GM23338 (cell line): ENCODE measurements around the gene FZD7. TPM values are rescaled to one million over a fixed set of nuclear protein-coding genes. Genes with fewer than 3 reads are reported as not detected.

Experiments
- ATAC-seq: fragments of 200-7000 bp; cut with Tn5 transposase; 3 replicates; pipeline ENCODE4 v1.9.1; 2020
- DNase-seq: peaks from one replicate; pipeline ENCODE4 v3.0.0-alpha.2; 2015; ENCODE audit warnings: low spot score
- H2AFZ ChIP-seq: fragments of 200-600 bp; sonication (generic); 2 replicates; pipeline ENCODE4 v1.8.0; 2016; ENCODE audit warnings: antibody characterized with exemption, mild to moderate bottlenecking, moderate library complexity
- H3F3A ChIP-seq: fragments of 200-600 bp; sonication (generic); replicated peaks from 2 replicates; pipeline ENCODE4 v1.8.0; 2017; ENCODE audit warnings: antibody characterized with exemption, mixed run types, low read depth
- H3K27ac ChIP-seq: fragments of 200-600 bp; sonication (generic); 2 replicates; pipeline ENCODE4 v1.6.1; 2016; ENCODE audit warnings: low read depth
- H3K27me3 ChIP-seq: fragments of 200-600 bp; sonication (generic); 2 replicates; pipeline ENCODE4 v1.8.0; 2016; ENCODE audit warnings: mild to moderate bottlenecking, mixed run types, moderate library complexity; ENCODE audit not compliant: insufficient read depth
- H3K36me3 ChIP-seq: fragments of 200-600 bp; sonication (generic); 2 replicates; pipeline ENCODE4 v1.8.0; 2016; ENCODE audit warnings: mild to moderate bottlenecking; ENCODE audit not compliant: insufficient read depth
- H3K4me1 ChIP-seq: fragments of 200-600 bp; sonication (generic); 2 replicates; pipeline ENCODE4 v1.8.0; 2016; ENCODE audit warnings: mild to moderate bottlenecking, moderate library complexity; ENCODE audit not compliant: insufficient read depth
- H3K4me2 ChIP-seq: fragments of 200-600 bp; sonication (generic); 2 replicates; pipeline ENCODE4 v1.7.1; 2017; ENCODE audit warnings: mixed run types
- H3K4me3 ChIP-seq: fragments of 200-600 bp; sonication (generic); 2 replicates; pipeline ENCODE4 v1.6.1; 2016; ENCODE audit warnings: mixed run types
- H3K79me2 ChIP-seq: fragments of 200-600 bp; sonication (generic); replicated peaks from 2 replicates; pipeline ENCODE4 v1.8.0; 2017; ENCODE audit warnings: mild to moderate bottlenecking; ENCODE audit not compliant: insufficient read depth
- H3K9me2 ChIP-seq: fragments of 200-600 bp; sonication (generic); 2 replicates; pipeline ENCODE4 v1.8.0; 2017; ENCODE audit not compliant: insufficient read depth
- H4K20me1 ChIP-seq: fragments of 200-600 bp; sonication (generic); replicated peaks from 2 replicates; pipeline ENCODE4 v1.8.0; 2017; ENCODE audit warnings: mild to moderate bottlenecking; ENCODE audit not compliant: insufficient read depth
- H3K27ac Mint-ChIP-seq: 2 replicates; pipeline ENCODE4 v1.8.0; 2020; ENCODE audit warnings: inconsistent platforms, mild to moderate bottlenecking, moderate library complexity, mixed read lengths
- H3K27me3 Mint-ChIP-seq: 3 replicates; pipeline ENCODE4 v1.8.0; 2022; ENCODE audit warnings: low read depth, mild to moderate bottlenecking, moderate library complexity, mixed read lengths, inconsistent platforms; ENCODE audit not compliant: insufficient read depth, poor library complexity
- H3K36me3 Mint-ChIP-seq: 3 replicates; pipeline ENCODE4 v1.8.0; 2021; ENCODE audit warnings: low read depth, mild to moderate bottlenecking, inconsistent platforms, moderate library complexity, mixed read lengths
- H3K4me1 Mint-ChIP-seq: 3 replicates; pipeline ENCODE4 v1.8.0; 2020; ENCODE audit warnings: mild to moderate bottlenecking, inconsistent platforms, mixed read lengths
- H3K4me3 Mint-ChIP-seq: 3 replicates; pipeline ENCODE4 v1.8.0; 2021; ENCODE audit warnings: moderate library complexity, mild to moderate bottlenecking, inconsistent platforms, mixed read lengths
- H3K9me3 Mint-ChIP-seq: 3 replicates; pipeline ENCODE4 v1.8.0; 2020; ENCODE audit warnings: moderate library complexity, mild to moderate bottlenecking, inconsistent platforms, mixed read lengths
- CREB1 ChIP-seq: fragments of 250-450 bp; sonication (Bioruptor Pico); IDR thresholded peaks from 2 replicates; pipeline ENCODE4 v1.5.0; 2020; ENCODE audit warnings: low read depth, mild to moderate bottlenecking, moderate library complexity
- EZH2 ChIP-seq: fragments of 200-600 bp; sonication (generic); IDR thresholded peaks from one replicate; pipeline ENCODE4 v1.8.0; 2017; ENCODE audit warnings: antibody characterized with exemption, mild to moderate bottlenecking, low read depth; ENCODE audit not compliant: unreplicated experiment
- EZH2phosphoT487 ChIP-seq: fragments of 200-600 bp; sonication (generic); IDR thresholded peaks from one replicate; pipeline ENCODE4 v1.8.1; 2018; ENCODE audit warnings: antibody characterized with exemption; ENCODE audit not compliant: unreplicated experiment
- JUNB ChIP-seq: IDR thresholded peaks from one replicate; pipeline ENCODE4 v1.6.1; 2016; ENCODE audit warnings: antibody characterized with exemption; ENCODE audit not compliant: unreplicated experiment
- NANOG ChIP-seq: IDR thresholded peaks from 2 replicates; pipeline ENCODE4 v1.6.1; 2016; ENCODE audit warnings: antibody characterized with exemption, borderline replicate concordance
- POLR2AphosphoS5 ChIP-seq: IDR thresholded peaks from 2 replicates; pipeline ENCODE4 v1.6.1; 2016; ENCODE audit warnings: antibody characterized with exemption, low read depth
- STAT1 ChIP-seq: IDR thresholded peaks from one replicate; pipeline ENCODE4 v1.6.1; 2016; ENCODE audit warnings: antibody characterized with exemption; ENCODE audit not compliant: unreplicated experiment
- ZNF114 ChIP-seq: fragments of 250-450 bp; sonication (Bioruptor Pico); IDR thresholded peaks from 2 replicates; pipeline ENCODE4 v1.5.0; 2020; ENCODE audit warnings: mild to moderate bottlenecking, moderate library complexity
- ZNF331 ChIP-seq: fragments of 250-450 bp; sonication (Bioruptor Pico); IDR thresholded peaks from 2 replicates; pipeline ENCODE4 v1.5.0; 2020; ENCODE audit warnings: low read depth, mild to moderate bottlenecking, moderate library complexity
- polyA plus RNA-seq: library from polyadenylated mRNA; unstranded; fragments of >200 nt; fragmentation: Nextera tagmentation; extraction: Ambion mirVana; gene quantifications from 2 replicates; pipeline ENCODE4 v1.2.1, GENCODE V29; 2016
- total RNA-seq: library from RNA; depleted of rRNA; stranded (reverse); fragments of >200 nt; shearing (Covaris generic); gene quantifications from 2 replicates; pipeline ENCODE4 v1.2.3, GENCODE V29; 2014
- TF ChIP-seq, protein P1 (sequence below): IDR thresholded peaks from 2 replicates; pipeline ENCODE4 v1.6.1; 2016; ENCODE audit warnings: antibody characterized with exemption
- TF ChIP-seq, protein P2 (sequence below), 2 experiments: fragments of 200-600 bp in 1 of 2; sonication (generic) in 1 of 2; conservative IDR thresholded peaks; 2 replicates each; pipeline versions ENCODE4 v1.5.1 to v1.6.1; 2016 to 2017; ENCODE audit warnings: antibody characterized with exemption in 2 of 2, low read depth in 2 of 2, mild to moderate bottlenecking in 2 of 2, moderate library complexity in 1 of 2
- TF ChIP-seq, protein P3 (sequence below): IDR thresholded peaks from one replicate; pipeline ENCODE4 v1.6.1; 2018; ENCODE audit warnings: antibody characterized with exemption; ENCODE audit not compliant: unreplicated experiment
- TF ChIP-seq, protein P4 (sequence below): fragments of 250-450 bp; sonication (Bioruptor Pico); IDR thresholded peaks from 2 replicates; pipeline ENCODE4 v1.5.0; 2020; ENCODE audit warnings: mild to moderate bottlenecking, moderate library complexity

The FZD7 gene
- total and polyA plus RNA-seq, 2 experiments from 2014 or later: 164 to 435 TPM

DNA sequence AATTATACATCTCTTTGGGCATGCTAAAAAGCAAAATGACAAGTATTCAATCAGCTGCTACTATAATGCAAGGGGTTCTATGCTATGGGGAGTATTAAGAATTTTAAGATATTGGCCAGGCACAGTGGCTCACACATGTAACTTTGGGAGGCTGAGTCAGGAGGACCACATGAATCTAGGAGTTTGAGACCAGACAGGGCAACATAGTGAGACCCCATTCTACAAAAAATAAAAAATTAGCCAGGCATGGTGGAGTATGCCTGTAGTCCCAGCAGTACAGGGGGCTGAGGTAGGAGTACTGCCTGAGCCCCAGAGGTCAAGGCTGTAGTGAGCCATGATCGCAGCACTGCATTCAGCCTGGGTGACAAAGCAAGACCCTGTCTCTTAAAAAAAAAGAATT, 33.9 kb downstream of the FZD7 start:
- TF ChIP-seq JUNB (no peak), EZH2 (no peak), NANOG (no peak), STAT1 (no peak), EZH2phosphoT487 (no peak), ZNF114 (no peak), POLR2AphosphoS5 (no peak), ZNF331 (CRISPR knock-in tag) (no peak), CREB1 (CRISPR knock-in tag) (no peak)
- TF ChIP-seq, protein P1, sequence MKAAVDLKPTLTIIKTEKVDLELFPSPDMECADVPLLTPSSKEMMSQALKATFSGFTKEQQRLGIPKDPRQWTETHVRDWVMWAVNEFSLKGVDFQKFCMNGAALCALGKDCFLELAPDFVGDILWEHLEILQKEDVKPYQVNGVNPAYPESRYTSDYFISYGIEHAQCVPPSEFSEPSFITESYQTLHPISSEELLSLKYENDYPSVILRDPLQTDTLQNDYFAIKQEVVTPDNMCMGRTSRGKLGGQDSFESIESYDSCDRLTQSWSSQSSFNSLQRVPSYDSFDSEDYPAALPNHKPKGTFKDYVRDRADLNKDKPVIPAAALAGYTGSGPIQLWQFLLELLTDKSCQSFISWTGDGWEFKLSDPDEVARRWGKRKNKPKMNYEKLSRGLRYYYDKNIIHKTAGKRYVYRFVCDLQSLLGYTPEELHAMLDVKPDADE: no peak
- TF ChIP-seq, protein P2, sequence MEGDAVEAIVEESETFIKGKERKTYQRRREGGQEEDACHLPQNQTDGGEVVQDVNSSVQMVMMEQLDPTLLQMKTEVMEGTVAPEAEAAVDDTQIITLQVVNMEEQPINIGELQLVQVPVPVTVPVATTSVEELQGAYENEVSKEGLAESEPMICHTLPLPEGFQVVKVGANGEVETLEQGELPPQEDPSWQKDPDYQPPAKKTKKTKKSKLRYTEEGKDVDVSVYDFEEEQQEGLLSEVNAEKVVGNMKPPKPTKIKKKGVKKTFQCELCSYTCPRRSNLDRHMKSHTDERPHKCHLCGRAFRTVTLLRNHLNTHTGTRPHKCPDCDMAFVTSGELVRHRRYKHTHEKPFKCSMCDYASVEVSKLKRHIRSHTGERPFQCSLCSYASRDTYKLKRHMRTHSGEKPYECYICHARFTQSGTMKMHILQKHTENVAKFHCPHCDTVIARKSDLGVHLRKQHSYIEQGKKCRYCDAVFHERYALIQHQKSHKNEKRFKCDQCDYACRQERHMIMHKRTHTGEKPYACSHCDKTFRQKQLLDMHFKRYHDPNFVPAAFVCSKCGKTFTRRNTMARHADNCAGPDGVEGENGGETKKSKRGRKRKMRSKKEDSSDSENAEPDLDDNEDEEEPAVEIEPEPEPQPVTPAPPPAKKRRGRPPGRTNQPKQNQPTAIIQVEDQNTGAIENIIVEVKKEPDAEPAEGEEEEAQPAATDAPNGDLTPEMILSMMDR (conservative IDR thresholded peaks at IDR 0.05; ENCODE audit: low read depth in 2 of 2): no peak
- TF ChIP-seq, protein P3, sequence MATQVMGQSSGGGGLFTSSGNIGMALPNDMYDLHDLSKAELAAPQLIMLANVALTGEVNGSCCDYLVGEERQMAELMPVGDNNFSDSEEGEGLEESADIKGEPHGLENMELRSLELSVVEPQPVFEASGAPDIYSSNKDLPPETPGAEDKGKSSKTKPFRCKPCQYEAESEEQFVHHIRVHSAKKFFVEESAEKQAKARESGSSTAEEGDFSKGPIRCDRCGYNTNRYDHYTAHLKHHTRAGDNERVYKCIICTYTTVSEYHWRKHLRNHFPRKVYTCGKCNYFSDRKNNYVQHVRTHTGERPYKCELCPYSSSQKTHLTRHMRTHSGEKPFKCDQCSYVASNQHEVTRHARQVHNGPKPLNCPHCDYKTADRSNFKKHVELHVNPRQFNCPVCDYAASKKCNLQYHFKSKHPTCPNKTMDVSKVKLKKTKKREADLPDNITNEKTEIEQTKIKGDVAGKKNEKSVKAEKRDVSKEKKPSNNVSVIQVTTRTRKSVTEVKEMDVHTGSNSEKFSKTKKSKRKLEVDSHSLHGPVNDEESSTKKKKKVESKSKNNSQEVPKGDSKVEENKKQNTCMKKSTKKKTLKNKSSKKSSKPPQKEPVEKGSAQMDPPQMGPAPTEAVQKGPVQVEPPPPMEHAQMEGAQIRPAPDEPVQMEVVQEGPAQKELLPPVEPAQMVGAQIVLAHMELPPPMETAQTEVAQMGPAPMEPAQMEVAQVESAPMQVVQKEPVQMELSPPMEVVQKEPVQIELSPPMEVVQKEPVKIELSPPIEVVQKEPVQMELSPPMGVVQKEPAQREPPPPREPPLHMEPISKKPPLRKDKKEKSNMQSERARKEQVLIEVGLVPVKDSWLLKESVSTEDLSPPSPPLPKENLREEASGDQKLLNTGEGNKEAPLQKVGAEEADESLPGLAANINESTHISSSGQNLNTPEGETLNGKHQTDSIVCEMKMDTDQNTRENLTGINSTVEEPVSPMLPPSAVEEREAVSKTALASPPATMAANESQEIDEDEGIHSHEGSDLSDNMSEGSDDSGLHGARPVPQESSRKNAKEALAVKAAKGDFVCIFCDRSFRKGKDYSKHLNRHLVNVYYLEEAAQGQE: no peak
- TF ChIP-seq, protein P4, sequence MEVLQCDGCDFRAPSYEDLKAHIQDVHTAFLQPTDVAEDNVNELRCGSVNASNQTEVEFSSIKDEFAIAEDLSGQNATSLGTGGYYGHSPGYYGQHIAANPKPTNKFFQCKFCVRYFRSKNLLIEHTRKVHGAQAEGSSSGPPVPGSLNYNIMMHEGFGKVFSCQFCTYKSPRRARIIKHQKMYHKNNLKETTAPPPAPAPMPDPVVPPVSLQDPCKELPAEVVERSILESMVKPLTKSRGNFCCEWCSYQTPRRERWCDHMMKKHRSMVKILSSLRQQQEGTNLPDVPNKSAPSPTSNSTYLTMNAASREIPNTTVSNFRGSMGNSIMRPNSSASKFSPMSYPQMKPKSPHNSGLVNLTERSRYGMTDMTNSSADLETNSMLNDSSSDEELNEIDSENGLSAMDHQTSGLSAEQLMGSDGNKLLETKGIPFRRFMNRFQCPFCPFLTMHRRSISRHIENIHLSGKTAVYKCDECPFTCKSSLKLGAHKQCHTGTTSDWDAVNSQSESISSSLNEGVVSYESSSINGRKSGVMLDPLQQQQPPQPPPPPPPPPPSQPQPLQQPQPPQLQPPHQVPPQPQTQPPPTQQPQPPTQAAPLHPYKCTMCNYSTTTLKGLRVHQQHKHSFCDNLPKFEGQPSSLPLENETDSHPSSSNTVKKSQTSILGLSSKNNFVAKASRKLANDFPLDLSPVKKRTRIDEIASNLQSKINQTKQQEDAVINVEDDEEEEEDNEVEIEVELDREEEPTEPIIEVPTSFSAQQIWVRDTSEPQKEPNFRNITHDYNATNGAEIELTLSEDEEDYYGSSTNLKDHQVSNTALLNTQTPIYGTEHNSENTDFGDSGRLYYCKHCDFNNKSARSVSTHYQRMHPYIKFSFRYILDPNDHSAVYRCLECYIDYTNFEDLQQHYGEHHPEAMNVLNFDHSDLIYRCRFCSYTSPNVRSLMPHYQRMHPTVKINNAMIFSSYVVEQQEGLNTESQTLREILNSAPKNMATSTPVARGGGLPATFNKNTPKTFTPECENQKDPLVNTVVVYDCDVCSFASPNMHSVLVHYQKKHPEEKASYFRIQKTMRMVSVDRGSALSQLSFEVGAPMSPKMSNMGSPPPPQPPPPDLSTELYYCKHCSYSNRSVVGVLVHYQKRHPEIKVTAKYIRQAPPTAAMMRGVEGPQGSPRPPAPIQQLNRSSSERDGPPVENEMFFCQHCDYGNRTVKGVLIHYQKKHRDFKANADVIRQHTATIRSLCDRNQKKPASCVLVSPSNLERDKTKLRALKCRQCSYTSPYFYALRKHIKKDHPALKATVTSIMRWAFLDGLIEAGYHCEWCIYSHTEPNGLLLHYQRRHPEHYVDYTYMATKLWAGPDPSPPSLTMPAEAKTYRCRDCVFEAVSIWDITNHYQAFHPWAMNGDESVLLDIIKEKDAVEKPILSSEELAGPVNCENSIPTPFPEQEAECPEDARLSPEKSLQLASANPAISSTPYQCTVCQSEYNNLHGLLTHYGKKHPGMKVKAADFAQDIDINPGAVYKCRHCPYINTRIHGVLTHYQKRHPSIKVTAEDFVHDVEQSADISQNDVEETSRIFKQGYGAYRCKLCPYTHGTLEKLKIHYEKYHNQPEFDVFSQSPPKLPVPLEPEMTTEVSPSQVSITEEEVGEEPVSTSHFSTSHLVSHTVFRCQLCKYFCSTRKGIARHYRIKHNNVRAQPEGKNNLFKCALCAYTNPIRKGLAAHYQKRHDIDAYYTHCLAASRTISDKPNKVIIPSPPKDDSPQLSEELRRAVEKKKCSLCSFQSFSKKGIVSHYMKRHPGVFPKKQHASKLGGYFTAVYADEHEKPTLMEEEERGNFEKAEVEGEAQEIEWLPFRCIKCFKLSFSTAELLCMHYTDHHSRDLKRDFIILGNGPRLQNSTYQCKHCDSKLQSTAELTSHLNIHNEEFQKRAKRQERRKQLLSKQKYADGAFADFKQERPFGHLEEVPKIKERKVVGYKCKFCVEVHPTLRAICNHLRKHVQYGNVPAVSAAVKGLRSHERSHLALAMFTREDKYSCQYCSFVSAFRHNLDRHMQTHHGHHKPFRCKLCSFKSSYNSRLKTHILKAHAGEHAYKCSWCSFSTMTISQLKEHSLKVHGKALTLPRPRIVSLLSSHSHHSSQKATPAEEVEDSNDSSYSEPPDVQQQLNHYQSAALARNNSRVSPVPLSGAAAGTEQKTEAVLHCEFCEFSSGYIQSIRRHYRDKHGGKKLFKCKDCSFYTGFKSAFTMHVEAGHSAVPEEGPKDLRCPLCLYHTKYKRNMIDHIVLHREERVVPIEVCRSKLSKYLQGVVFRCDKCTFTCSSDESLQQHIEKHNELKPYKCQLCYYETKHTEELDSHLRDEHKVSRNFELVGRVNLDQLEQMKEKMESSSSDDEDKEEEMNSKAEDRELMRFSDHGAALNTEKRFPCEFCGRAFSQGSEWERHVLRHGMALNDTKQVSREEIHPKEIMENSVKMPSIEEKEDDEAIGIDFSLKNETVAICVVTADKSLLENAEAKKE (CRISPR knock-in tag): no peak
- Histone ChIP-seq H3K4me3 (no peak overlapping the region), H3K4me2 (no peak overlapping the region), H2AFZ (no peak overlapping the region), H3K36me3 (no peaks in the 10 kb centered on the region), H3K79me2 (no peaks in the 10 kb centered on the region), H3K4me1 (peaks cover 23% of the 10 kb centered on the region), H3K9me2 (no peaks in the 10 kb centered on the region; the same call in 1 of the 2 replicates), H3K27me3 (no peaks in the 10 kb centered on the region), H3K27ac (no peak overlapping the region), H4K20me1 (no peaks in the 10 kb centered on the region), H3F3A (0 out of 2 replicates have a peak, but pooled peaks cover 4% of the 10 kb centered on the region)
- H3K27ac Mint-ChIP-seq: no peak overlapping the region
- H3K9me3 Mint-ChIP-seq: no peaks in the 10 kb centered on the region
- H3K4me3 Mint-ChIP-seq: no peak overlapping the region
- peaks cover 2% of the 10 kb centered on the region for H3K27me3 Mint-ChIP-seq
- no peaks in the 10 kb centered on the region for H3K36me3 Mint-ChIP-seq
- peaks cover 25% of the 10 kb centered on the region for H3K4me1 Mint-ChIP-seq
- DNase-seq: no peak
- no peak for ATAC-seq
